Ovary (tissue), 9 donors: ENCODE data around the gene BTG1. TPM values are rescaled to one million over a fixed set of nuclear protein-coding genes. Genes with fewer than 3 reads are reported as not detected.

Source experiments
- DNase-seq, 5 donors: peaks; one replicate each; pipeline ENCODE4 v3.0.0-alpha.2; 2019 to 2020
- H3K27ac ChIP-seq, 2 donors: fragments of 200-600 bp; one replicate each; pipeline versions ENCODE4 v1.5.1 to v1.8.0; 2019 to 2022
- H3K27me3 ChIP-seq: fragments of 200-600 bp; one replicate; pipeline ENCODE4 v1.8.0; 2022
- H3K36me3 ChIP-seq: fragments of 200-600 bp; sonication (generic); one replicate; pipeline ENCODE4 v1.5.1; 2019
- H3K4me1 ChIP-seq: one replicate; pipeline ENCODE4 v1.8.1; 2013; ENCODE audit warnings: mild to moderate bottlenecking, moderate library complexity; ENCODE audit not compliant: insufficient read depth
- H3K4me3 ChIP-seq: fragments of 200-600 bp; sonication (generic); one replicate; pipeline ENCODE4 v1.5.1; 2017
- H3K9me3 ChIP-seq, 2 donors: fragments of 200-600 bp in 1 of 2; sonication (generic) in 1 of 2; one replicate each; pipeline versions ENCODE4 v1.5.1 to v1.8.1; 2013 to 2019; ENCODE audit warnings: mild to moderate bottlenecking in 1 of 2, moderate library complexity in 1 of 2
- CTCF ChIP-seq, 3 donors: fragments of 450-650 bp in 2 of 3; fragments of 200-600 bp in 1 of 3; IDR thresholded peaks; one replicate each; pipeline versions ENCODE4 v1.5.1 to v1.8.0; 2016 to 2022; ENCODE audit warnings: antibody characterized with exemption in 3 of 3, mild to moderate bottlenecking in 1 of 3
- EP300 ChIP-seq: sonication (generic); formaldehyde crosslinking; IDR thresholded peaks from one replicate; pipeline ENCODE4 v1.6.1; 2017; ENCODE audit warnings: antibody characterized with exemption
- POLR2A ChIP-seq: fragments of 450-650 bp; IDR thresholded peaks from one replicate; pipeline ENCODE4 v1.6.1; 2017; ENCODE audit warnings: antibody characterized with exemption, mild to moderate bottlenecking, moderate library complexity
- WGBS, 3 donors: extraction: QIAGEN DNeasy Blood & Tissue Kit in 1 of 3; methylation state at CpG; one replicate each; pipeline versions ENCODE4 v1.1.5 to v1.1.7; 2013 to 2017; 5-methylcytosine and 5-hydroxymethylcytosine counted together
- intact Hi-C, 4 donors: fragments of 100-400 bp; cut with DNase I; formaldehyde crosslinking; loops; one replicate each; pipeline versions ENCODE4 v1.11.0 to v1.15.1; 2022 to 2023
- polyA plus RNA-seq, 2 donors: library from polyadenylated mRNA; stranded (reverse); fragments of 200-250 nt in 1 of 2; fragments of 350-450 nt in 1 of 2; fragmentation: Illumina TruSeq in 1 of 2; extraction: RNeasy Lipid Tissue Mini Kit (QIAGEN cat#74804) in 1 of 2; gene quantifications; one replicate each; pipeline ENCODE4 v1.2.3, GENCODE V29; 2013 to 2014
- total RNA-seq, 7 donors: library from RNA; depleted of rRNA in 2 of 7; stranded (reverse); fragments of >200 nt in 2 of 7; fragmentation: NEBNext Ultra II Directional in 3 of 7; extraction: Animal tissue kit (Norgen Biotek cat#: 25700) in 3 of 7; gene quantifications; one replicate each; pipeline versions ENCODE4 v1.1.0 to v1.2.4, GENCODE V29; 2016 to 2023
- donor health status: DM: no; HTN: no; CAD: no; lungs with moderate emphysema.
- donor health status: DM: no; HTN: no; CAD: no.
- donor health status: Bipolar disorder and iron deficiency.
- donor health status: DM: yes; HTN: yes; CAD: no.
- donor health status: DM: no; HTN: no; CAD: no.
- donor health status: DM: yes; HTN: yes; CAD: no.

The BTG1 gene
- total and polyA plus RNA-seq, 9 donors = 55.8 to 145 (median 86.1) TPM

GRCh38 chr12:92134638-92135274 lies 10.9 kb downstream of the BTG1 start:
- Histone ChIP-seq H3K27me3 (no peaks in the 10 kb centered on the region), H3K9me3 (no peaks in the 10 kb centered on the region), H3K36me3 (no peaks in the 10 kb centered on the region), H3K4me3 (peak overlapping the region; percentile 5), H3K27ac (peak overlapping the region in 1 of 2 donors; percentile 22), H3K4me1 (peaks cover 8% of the 10 kb centered on the region)
- no peak for TF ChIP-seq CTCF (IDR thresholded peaks at IDR 0.05)
- TF ChIP-seq POLR2A = no peak
- no peak for TF ChIP-seq EP300
- no peak for DNase-seq
- 50 to 58% (median 54%) methylated on average over 5 of the region's 5 CpGs for WGBS, 3 donors
- intact Hi-C loops = loop anchor here in 2 of 4 donors (2.0 to 10.0 kb wide), 2 partner anchors 76 to 100 kb away; no protein-coding TSS in a partner anchor

- TF ChIP-seq CTCF (IDR thresholded peaks at IDR 0.05) (no peak), POLR2A (no peak), EP300 (no peak)
- intact Hi-C loops = loop anchor here in 2 of 4 donors (2.0 to 10.0 kb wide), 2 partner anchors 75 to 99 kb away; no protein-coding TSS in a partner anchor
- Histone ChIP-seq H3K4me1 (peaks cover 8% of the 10 kb centered on the region), H3K27ac (peak overlapping the region in 1 of 2 donors; percentile 22), H3K9me3 (no peaks in the 10 kb centered on the region), H3K36me3 (no peaks in the 10 kb centered on the region), H3K4me3 (no peak overlapping the region), H3K27me3 (no peaks in the 10 kb centered on the region)
- DNase-seq = no peak
- 51 to 62% (median 62%) methylated on average over 3 of the region's 3 CpGs for WGBS, 3 donors
These were observed 11.6 kb downstream of the BTG1 start for GRCh38 chr12:92133795-92134637.

- DNase-seq = peak in 1 of 5 donors; percentile 27
- no peak for TF ChIP-seq POLR2A
- Histone ChIP-seq H3K9me3 (no peaks in the 10 kb centered on the region), H3K4me1 (peaks cover 8% of the 10 kb centered on the region), H3K36me3 (no peaks in the 10 kb centered on the region), H3K27me3 (no peaks in the 10 kb centered on the region), H3K27ac (peak overlapping the region in 1 of 2 donors; percentile 22), H3K4me3 (no peak overlapping the region)
- intact Hi-C loops = loop anchor here in 1 of 4 donors (10.0 kb wide), 1 partner anchor 98 kb away; no protein-coding TSS in a partner anchor
- WGBS, 3 donors = 0% methylated on average over 1 of the region's 1 CpG
These were observed 12.5 kb downstream of the BTG1 start for GRCh38 chr12:92133171-92133570.

DNA sequence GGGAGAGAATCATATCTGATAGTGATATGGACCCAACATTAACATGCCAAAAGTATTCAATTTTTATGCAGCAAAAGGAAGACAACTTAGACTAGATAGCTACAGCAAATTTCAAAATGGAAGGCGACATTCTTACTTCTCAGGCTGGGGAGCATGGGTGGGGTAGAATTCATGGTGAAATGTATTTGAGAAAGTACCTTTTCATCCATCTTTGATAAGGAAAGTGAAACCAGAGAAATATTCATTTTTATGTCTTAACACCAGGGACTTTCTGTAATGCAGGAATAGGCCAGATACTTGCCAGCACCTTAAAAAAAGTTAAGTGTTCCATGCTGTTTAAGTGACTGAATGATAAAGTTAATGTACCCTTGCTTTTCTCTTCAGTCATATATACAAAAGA lies 13.4 kb downstream of the BTG1 start:
- H3K36me3 ChIP-seq = no peaks in the 10 kb centered on the region
- peaks cover 8% of the 10 kb centered on the region for H3K4me1 ChIP-seq
- TF ChIP-seq EP300 = no peak
- no peak for TF ChIP-seq POLR2A
- TF ChIP-seq CTCF (IDR thresholded peaks at IDR 0.05) = no peak
- no peaks in the 10 kb centered on the region for H3K27me3 ChIP-seq
- intact Hi-C loops = loop anchor here in 1 of 4 donors (10.0 kb wide), 1 partner anchor 97 kb away; no protein-coding TSS in a partner anchor
- no peak overlapping the region for H3K4me3 ChIP-seq
- WGBS, 3 donors = 91 to 95% (median 94%) methylated on average over 1 of the region's 1 CpG
- H3K27ac ChIP-seq = peak overlapping the region in 1 of 2 donors; percentile 45
- no peak for DNase-seq
- no peaks in the 10 kb centered on the region for H3K9me3 ChIP-seq
